GM23338 (cell line): ENCODE results near the gene ADAMTS14.

Experiments
- CREB1 ChIP-seq: fragments of 250-450 bp; sonication (Bioruptor Pico); IDR thresholded peaks from 2 replicates; pipeline ENCODE4 v1.5.0; 2020; ENCODE audit warnings: low read depth, mild to moderate bottlenecking, moderate library complexity
- EZH2 ChIP-seq: fragments of 200-600 bp; sonication (generic); IDR thresholded peaks from one replicate; pipeline ENCODE4 v1.8.0; 2017; ENCODE audit warnings: antibody characterized with exemption, mild to moderate bottlenecking, low read depth; ENCODE audit not compliant: unreplicated experiment
- EZH2phosphoT487 ChIP-seq: fragments of 200-600 bp; sonication (generic); IDR thresholded peaks from one replicate; pipeline ENCODE4 v1.8.1; 2018; ENCODE audit warnings: antibody characterized with exemption; ENCODE audit not compliant: unreplicated experiment
- JUNB ChIP-seq: IDR thresholded peaks from one replicate; pipeline ENCODE4 v1.6.1; 2016; ENCODE audit warnings: antibody characterized with exemption; ENCODE audit not compliant: unreplicated experiment
- POLR2AphosphoS5 ChIP-seq: IDR thresholded peaks from 2 replicates; pipeline ENCODE4 v1.6.1; 2016; ENCODE audit warnings: antibody characterized with exemption, low read depth
- STAT1 ChIP-seq: IDR thresholded peaks from one replicate; pipeline ENCODE4 v1.6.1; 2016; ENCODE audit warnings: antibody characterized with exemption; ENCODE audit not compliant: unreplicated experiment
- TF ChIP-seq, protein P1 (sequence below), 2 experiments: fragments of 200-600 bp in 1 of 2; sonication (generic) in 1 of 2; conservative IDR thresholded peaks; 2 replicates each; pipeline versions ENCODE4 v1.5.1 to v1.6.1; 2016 to 2017; ENCODE audit warnings: antibody characterized with exemption in 2 of 2, low read depth in 2 of 2, mild to moderate bottlenecking in 2 of 2, moderate library complexity in 1 of 2

DNA sequence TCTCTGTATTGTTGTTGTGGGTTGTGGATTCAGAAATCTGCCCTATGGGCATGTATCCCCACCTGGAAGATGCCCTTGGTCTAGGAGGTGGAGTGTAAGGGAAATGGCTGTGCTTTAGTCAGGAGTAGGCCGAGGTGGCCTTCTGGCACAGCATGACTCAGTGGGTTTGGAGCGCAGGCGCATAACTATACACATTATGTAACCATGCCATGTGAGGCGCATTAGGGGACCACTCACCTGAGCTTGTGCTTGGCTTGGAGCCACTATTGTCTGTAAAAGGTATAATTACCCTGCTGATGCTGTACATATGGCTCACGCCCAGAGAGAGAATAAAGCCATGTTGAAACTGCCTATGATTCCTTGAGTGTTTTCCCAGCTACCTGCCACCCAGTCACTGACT, 20.6 kb upstream of the ADAMTS14 start:
- TF ChIP-seq POLR2AphosphoS5 (no peak), JUNB (no peak), EZH2phosphoT487 (no peak), EZH2 (no peak), CREB1 (CRISPR knock-in tag) (no peak), STAT1 (no peak)
- TF ChIP-seq, protein P1, sequence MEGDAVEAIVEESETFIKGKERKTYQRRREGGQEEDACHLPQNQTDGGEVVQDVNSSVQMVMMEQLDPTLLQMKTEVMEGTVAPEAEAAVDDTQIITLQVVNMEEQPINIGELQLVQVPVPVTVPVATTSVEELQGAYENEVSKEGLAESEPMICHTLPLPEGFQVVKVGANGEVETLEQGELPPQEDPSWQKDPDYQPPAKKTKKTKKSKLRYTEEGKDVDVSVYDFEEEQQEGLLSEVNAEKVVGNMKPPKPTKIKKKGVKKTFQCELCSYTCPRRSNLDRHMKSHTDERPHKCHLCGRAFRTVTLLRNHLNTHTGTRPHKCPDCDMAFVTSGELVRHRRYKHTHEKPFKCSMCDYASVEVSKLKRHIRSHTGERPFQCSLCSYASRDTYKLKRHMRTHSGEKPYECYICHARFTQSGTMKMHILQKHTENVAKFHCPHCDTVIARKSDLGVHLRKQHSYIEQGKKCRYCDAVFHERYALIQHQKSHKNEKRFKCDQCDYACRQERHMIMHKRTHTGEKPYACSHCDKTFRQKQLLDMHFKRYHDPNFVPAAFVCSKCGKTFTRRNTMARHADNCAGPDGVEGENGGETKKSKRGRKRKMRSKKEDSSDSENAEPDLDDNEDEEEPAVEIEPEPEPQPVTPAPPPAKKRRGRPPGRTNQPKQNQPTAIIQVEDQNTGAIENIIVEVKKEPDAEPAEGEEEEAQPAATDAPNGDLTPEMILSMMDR (conservative IDR thresholded peaks at IDR 0.05; ENCODE audit: low read depth in 2 of 2), result no peak
